H1 (cell line): ENCODE data around the gene TRUB1. TPM values are rescaled to one million over a fixed set of nuclear protein-coding genes. Genes with fewer than 3 reads are reported as not detected.

Source experiments
- FOSL1 ChIP-seq: IDR thresholded peaks from 2 replicates; pipeline ENCODE4 v1.6.1; 2011; ENCODE audit warnings: mild to moderate bottlenecking, low read depth, low read length, moderate library complexity; ENCODE audit not compliant: insufficient read depth
- PHF8 ChIP-seq: fragments of 200-600 bp; sonication (generic); conservative IDR thresholded peaks from 2 replicates; pipeline ENCODE4 v1.7.1; 2012; ENCODE audit warnings: low read depth, mild to moderate bottlenecking, inconsistent platforms, low read length, moderate library complexity
- POLR2AphosphoS5 ChIP-seq: IDR thresholded peaks from 2 replicates; pipeline ENCODE4 v1.6.1; 2011; ENCODE audit warnings: low read depth, low read length
- RXRA ChIP-seq: IDR thresholded peaks from 2 replicates; pipeline ENCODE4 v1.6.1; 2011; ENCODE audit warnings: low read depth, mild to moderate bottlenecking, low read length, moderate library complexity; ENCODE audit not compliant: insufficient read depth
- TAF1 ChIP-seq: IDR thresholded peaks from 2 replicates; pipeline ENCODE4 v1.6.1; 2011; ENCODE audit warnings: mild to moderate bottlenecking, low read depth, low read length
- polyA plus RNA-seq, 7 experiments: library from polyadenylated mRNA; depleted of rRNA in 3 of 7; stranded (reverse) in 5 of 7; unstranded in 2 of 7; fragments of >200 nt in 5 of 7; fragments of 200-250 nt in 2 of 7; gene quantifications; 1 replicate in 5 of 7; 2 replicates in 1 of 7; 4 replicates in 1 of 7; pipeline versions ENCODE4 v1.2.1 to v1.2.3, GENCODE V29; 2011 to 2013; ENCODE audit warnings: missing spikeins in 2 of 7, mixed read lengths in 2 of 7
- total RNA-seq: library from RNA; stranded (reverse); fragmentation: NEBNext Ultra II Directional; extraction: Animal tissue kit (Norgen Biotek cat#: 25700); gene quantifications from 2 replicates; pipeline ENCODE4 v1.2.1, GENCODE V29; 2021
- TF ChIP-seq, protein P1 (sequence below): fragments of 300-600 bp; sonication (generic); IDR thresholded peaks from 2 replicates; pipeline ENCODE4 v1.7.1; 2012; ENCODE audit warnings: low read length, moderate library complexity, mild to moderate bottlenecking, inconsistent platforms; ENCODE audit not compliant: insufficient replicate concordance
- TF ChIP-seq, protein P2 (sequence below): IDR thresholded peaks from 2 replicates; pipeline ENCODE4 v1.6.1; 2011; ENCODE audit warnings: low read depth, mild to moderate bottlenecking, low read length; ENCODE audit not compliant: insufficient read depth
- TF ChIP-seq, protein P3 (sequence below), 3 experiments: IDR thresholded peaks; 1 replicate in 2 of 3; 2 replicates in 1 of 3; pipeline versions ENCODE4 v1.5.1 to v1.6.1; 2011; ENCODE audit warnings: low read length in 3 of 3, mild to moderate bottlenecking in 3 of 3, inconsistent platforms in 2 of 3, low read depth in 1 of 3, moderate library complexity in 1 of 3; ENCODE audit not compliant: insufficient read depth in 1 of 3; ENCODE audit errors: control extremely low read depth in 1 of 3

The TRUB1 gene
- total and polyA plus RNA-seq, 2 of the 8 experiments (the other 6 are each of a cell fraction or from before 2014, with no cell fraction given) = 6.3 to 22.2 TPM

DNA sequence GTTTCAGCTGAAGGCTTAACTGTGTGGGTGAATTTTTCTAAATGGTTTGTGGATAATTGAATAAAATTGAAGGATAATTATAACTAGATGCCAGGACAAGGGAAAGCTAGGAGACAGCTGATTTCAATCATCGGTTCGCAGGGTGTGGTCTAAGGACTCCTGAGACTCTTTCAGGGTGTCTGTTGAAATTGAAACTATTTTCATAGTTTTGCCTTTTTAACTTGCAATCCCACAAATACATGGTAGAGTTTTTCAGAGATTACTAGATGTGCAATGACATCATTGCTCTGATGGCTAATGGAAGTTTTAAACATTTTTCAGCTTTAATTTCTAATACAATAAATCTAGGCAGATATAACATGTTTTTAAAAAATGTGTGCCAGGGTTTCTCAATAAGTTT, 18.5 kb downstream of the TRUB1 start (continued):
- TF ChIP-seq, protein P1, sequence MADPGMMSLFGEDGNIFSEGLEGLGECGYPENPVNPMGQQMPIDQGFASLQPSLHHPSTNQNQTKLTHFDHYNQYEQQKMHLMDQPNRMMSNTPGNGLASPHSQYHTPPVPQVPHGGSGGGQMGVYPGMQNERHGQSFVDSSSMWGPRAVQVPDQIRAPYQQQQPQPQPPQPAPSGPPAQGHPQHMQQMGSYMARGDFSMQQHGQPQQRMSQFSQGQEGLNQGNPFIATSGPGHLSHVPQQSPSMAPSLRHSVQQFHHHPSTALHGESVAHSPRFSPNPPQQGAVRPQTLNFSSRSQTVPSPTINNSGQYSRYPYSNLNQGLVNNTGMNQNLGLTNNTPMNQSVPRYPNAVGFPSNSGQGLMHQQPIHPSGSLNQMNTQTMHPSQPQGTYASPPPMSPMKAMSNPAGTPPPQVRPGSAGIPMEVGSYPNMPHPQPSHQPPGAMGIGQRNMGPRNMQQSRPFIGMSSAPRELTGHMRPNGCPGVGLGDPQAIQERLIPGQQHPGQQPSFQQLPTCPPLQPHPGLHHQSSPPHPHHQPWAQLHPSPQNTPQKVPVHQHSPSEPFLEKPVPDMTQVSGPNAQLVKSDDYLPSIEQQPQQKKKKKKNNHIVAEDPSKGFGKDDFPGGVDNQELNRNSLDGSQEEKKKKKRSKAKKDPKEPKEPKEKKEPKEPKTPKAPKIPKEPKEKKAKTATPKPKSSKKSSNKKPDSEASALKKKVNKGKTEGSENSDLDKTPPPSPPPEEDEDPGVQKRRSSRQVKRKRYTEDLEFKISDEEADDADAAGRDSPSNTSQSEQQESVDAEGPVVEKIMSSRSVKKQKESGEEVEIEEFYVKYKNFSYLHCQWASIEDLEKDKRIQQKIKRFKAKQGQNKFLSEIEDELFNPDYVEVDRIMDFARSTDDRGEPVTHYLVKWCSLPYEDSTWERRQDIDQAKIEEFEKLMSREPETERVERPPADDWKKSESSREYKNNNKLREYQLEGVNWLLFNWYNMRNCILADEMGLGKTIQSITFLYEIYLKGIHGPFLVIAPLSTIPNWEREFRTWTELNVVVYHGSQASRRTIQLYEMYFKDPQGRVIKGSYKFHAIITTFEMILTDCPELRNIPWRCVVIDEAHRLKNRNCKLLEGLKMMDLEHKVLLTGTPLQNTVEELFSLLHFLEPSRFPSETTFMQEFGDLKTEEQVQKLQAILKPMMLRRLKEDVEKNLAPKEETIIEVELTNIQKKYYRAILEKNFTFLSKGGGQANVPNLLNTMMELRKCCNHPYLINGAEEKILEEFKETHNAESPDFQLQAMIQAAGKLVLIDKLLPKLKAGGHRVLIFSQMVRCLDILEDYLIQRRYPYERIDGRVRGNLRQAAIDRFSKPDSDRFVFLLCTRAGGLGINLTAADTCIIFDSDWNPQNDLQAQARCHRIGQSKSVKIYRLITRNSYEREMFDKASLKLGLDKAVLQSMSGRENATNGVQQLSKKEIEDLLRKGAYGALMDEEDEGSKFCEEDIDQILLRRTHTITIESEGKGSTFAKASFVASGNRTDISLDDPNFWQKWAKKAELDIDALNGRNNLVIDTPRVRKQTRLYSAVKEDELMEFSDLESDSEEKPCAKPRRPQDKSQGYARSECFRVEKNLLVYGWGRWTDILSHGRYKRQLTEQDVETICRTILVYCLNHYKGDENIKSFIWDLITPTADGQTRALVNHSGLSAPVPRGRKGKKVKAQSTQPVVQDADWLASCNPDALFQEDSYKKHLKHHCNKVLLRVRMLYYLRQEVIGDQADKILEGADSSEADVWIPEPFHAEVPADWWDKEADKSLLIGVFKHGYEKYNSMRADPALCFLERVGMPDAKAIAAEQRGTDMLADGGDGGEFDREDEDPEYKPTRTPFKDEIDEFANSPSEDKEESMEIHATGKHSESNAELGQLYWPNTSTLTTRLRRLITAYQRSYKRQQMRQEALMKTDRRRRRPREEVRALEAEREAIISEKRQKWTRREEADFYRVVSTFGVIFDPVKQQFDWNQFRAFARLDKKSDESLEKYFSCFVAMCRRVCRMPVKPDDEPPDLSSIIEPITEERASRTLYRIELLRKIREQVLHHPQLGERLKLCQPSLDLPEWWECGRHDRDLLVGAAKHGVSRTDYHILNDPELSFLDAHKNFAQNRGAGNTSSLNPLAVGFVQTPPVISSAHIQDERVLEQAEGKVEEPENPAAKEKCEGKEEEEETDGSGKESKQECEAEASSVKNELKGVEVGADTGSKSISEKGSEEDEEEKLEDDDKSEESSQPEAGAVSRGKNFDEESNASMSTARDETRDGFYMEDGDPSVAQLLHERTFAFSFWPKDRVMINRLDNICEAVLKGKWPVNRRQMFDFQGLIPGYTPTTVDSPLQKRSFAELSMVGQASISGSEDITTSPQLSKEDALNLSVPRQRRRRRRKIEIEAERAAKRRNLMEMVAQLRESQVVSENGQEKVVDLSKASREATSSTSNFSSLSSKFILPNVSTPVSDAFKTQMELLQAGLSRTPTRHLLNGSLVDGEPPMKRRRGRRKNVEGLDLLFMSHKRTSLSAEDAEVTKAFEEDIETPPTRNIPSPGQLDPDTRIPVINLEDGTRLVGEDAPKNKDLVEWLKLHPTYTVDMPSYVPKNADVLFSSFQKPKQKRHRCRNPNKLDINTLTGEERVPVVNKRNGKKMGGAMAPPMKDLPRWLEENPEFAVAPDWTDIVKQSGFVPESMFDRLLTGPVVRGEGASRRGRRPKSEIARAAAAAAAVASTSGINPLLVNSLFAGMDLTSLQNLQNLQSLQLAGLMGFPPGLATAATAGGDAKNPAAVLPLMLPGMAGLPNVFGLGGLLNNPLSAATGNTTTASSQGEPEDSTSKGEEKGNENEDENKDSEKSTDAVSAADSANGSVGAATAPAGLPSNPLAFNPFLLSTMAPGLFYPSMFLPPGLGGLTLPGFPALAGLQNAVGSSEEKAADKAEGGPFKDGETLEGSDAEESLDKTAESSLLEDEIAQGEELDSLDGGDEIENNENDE = no peak
- TF ChIP-seq PHF8 = no peak
- TF ChIP-seq, protein P2, sequence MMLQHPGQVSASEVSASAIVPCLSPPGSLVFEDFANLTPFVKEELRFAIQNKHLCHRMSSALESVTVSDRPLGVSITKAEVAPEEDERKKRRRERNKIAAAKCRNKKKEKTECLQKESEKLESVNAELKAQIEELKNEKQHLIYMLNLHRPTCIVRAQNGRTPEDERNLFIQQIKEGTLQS = no peak
- no peak for TF ChIP-seq TAF1
- no peak for TF ChIP-seq RXRA
- TF ChIP-seq, protein P3, sequence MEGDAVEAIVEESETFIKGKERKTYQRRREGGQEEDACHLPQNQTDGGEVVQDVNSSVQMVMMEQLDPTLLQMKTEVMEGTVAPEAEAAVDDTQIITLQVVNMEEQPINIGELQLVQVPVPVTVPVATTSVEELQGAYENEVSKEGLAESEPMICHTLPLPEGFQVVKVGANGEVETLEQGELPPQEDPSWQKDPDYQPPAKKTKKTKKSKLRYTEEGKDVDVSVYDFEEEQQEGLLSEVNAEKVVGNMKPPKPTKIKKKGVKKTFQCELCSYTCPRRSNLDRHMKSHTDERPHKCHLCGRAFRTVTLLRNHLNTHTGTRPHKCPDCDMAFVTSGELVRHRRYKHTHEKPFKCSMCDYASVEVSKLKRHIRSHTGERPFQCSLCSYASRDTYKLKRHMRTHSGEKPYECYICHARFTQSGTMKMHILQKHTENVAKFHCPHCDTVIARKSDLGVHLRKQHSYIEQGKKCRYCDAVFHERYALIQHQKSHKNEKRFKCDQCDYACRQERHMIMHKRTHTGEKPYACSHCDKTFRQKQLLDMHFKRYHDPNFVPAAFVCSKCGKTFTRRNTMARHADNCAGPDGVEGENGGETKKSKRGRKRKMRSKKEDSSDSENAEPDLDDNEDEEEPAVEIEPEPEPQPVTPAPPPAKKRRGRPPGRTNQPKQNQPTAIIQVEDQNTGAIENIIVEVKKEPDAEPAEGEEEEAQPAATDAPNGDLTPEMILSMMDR (IDR thresholded peaks at IDR 0.05; ENCODE audit: control extremely low read depth in 1 of 3, insufficient read depth in 1 of 3, low read depth in 1 of 3, low read length in 3 of 3) = no peak
- no peak for TF ChIP-seq FOSL1
- no peak for TF ChIP-seq POLR2AphosphoS5
